C4-2B (cell line): ENCODE results near the gene PDZD2.

Experiments
- ZFX ChIP-seq: fragments of 450-650 bp; IDR thresholded peaks from 2 replicates; pipeline ENCODE4 v1.6.1; 2017
- TF ChIP-seq, protein P1 (sequence below): fragments of 450-650 bp; conservative IDR thresholded peaks from 2 replicates; pipeline ENCODE4 v1.5.1; 2017; ENCODE audit warnings: mild to moderate bottlenecking

GRCh38 chr5:31604644-31605043, 34.3 kb upstream of the PDZD2 start:
- TF ChIP-seq, protein P1, sequence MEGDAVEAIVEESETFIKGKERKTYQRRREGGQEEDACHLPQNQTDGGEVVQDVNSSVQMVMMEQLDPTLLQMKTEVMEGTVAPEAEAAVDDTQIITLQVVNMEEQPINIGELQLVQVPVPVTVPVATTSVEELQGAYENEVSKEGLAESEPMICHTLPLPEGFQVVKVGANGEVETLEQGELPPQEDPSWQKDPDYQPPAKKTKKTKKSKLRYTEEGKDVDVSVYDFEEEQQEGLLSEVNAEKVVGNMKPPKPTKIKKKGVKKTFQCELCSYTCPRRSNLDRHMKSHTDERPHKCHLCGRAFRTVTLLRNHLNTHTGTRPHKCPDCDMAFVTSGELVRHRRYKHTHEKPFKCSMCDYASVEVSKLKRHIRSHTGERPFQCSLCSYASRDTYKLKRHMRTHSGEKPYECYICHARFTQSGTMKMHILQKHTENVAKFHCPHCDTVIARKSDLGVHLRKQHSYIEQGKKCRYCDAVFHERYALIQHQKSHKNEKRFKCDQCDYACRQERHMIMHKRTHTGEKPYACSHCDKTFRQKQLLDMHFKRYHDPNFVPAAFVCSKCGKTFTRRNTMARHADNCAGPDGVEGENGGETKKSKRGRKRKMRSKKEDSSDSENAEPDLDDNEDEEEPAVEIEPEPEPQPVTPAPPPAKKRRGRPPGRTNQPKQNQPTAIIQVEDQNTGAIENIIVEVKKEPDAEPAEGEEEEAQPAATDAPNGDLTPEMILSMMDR = no peak
- no peak for TF ChIP-seq ZFX
